ENCODE data around the gene MCF2L2. TPM values are rescaled to one million over a fixed set of nuclear protein-coding genes. Genes with fewer than 3 reads are reported as not detected.

The MCF2L2 gene
- polyA plus RNA-seq, 12 donors: 0.05 to 0.62 (median 0.38) TPM; not detected in 2

- DNase-seq: no peak
Measured at GRCh38 chr3:183295211-183295610, 133.2 kb downstream of the MCF2L2 start.

GRCh38 chr3:183293966-183294365, 134.5 kb downstream of the MCF2L2 start:
- no peak for DNase-seq

- no peak for DNase-seq
Measured at GRCh38 chr3:183291497-183292031, 136.9 kb downstream of the MCF2L2 start.

- DNase-seq: no peak
Measured at GRCh38 chr3:183290216-183290615, 138.2 kb downstream of the MCF2L2 start.

GRCh38 chr3:183288117-183288516, 140.3 kb downstream of the MCF2L2 start:
- no peak for DNase-seq

GRCh38 chr3:183287301-183287971, 141.0 kb downstream of the MCF2L2 start:
- DNase-seq: no peak

- peak; percentile 65 for DNase-seq
Measured at GRCh38 chr3:183285828-183286457, 142.5 kb downstream of the MCF2L2 start.

- no peak for DNase-seq
Measured at GRCh38 chr3:183285318-183285717, 143.1 kb downstream of the MCF2L2 start.

- DNase-seq: no peak
Measured at GRCh38 chr3:183284570-183284969, 143.8 kb downstream of the MCF2L2 start.

GRCh38 chr3:183283886-183284285, 144.5 kb downstream of the MCF2L2 start:
- no peak for DNase-seq

- no peak for DNase-seq
Measured at GRCh38 chr3:183281126-183281797, 147.2 kb downstream of the MCF2L2 start.

GRCh38 chr3:183279371-183279770, 149.0 kb downstream of the MCF2L2 start:
- no peak for DNase-seq

- DNase-seq: no peak
Measured at GRCh38 chr3:183278479-183279088, 149.8 kb downstream of the MCF2L2 start.

- no peak for DNase-seq
Measured at GRCh38 chr3:183277260-183277659, 151.2 kb downstream of the MCF2L2 start.

GRCh38 chr3:183275937-183276336, 152.5 kb downstream of the MCF2L2 start:
- DNase-seq: no peak

- no peak for DNase-seq
Measured at GRCh38 chr3:183275418-183275817, 153.0 kb downstream of the MCF2L2 start.

- no peak for DNase-seq
Measured at GRCh38 chr3:183274609-183275008, 153.8 kb downstream of the MCF2L2 start.

- DNase-seq: no peak
Measured at GRCh38 chr3:183272791-183273190, 155.6 kb downstream of the MCF2L2 start.

- no peak for DNase-seq
Measured at GRCh38 chr3:183272142-183272541, 156.3 kb downstream of the MCF2L2 start.

- no peak for DNase-seq
Measured at GRCh38 chr3:183270344-183270743, 158.1 kb downstream of the MCF2L2 start.

- no peak for DNase-seq
Measured at GRCh38 chr3:183269345-183269744, 159.1 kb downstream of the MCF2L2 start.

GRCh38 chr3:183268366-183268765, 160.1 kb downstream of the MCF2L2 start:
- no peak for DNase-seq

Data from muscle of arm (tissue), 12 donors.